Tibial artery (tissue), 4 donors: ENCODE results near the gene RBM47.

Experiments used
- DNase-seq, 2 donors: peaks; one replicate each; pipeline ENCODE4 v3.0.0-alpha.2; 2019
- H3K27ac ChIP-seq, 2 donors: fragments of 200-600 bp; sonication (generic) in 1 of 2; 1 replicate in 1 of 2; 2 replicates in 1 of 2; pipeline ENCODE4 v1.5.1; 2018 to 2019; ENCODE audit warnings: mild to moderate bottlenecking in 1 of 2
- H3K27me3 ChIP-seq, 2 donors: fragments of 200-600 bp; sonication (generic) in 1 of 2; one replicate each; pipeline versions ENCODE4 v1.5.1 to v1.6.0; 2016 to 2019
- H3K36me3 ChIP-seq, 3 donors: fragments of 200-600 bp; sonication (generic) in 2 of 3; one replicate each; pipeline ENCODE4 v1.5.1; 2016 to 2019; ENCODE audit warnings: mild to moderate bottlenecking in 2 of 3
- H3K4me1 ChIP-seq, 4 donors: fragments of 200-600 bp; sonication (generic) in 2 of 4; 1 replicate in 3 of 4; 2 replicates in 1 of 4; pipeline ENCODE4 v1.5.1; 2016 to 2019
- H3K4me3 ChIP-seq, 2 donors: fragments of 200-600 bp; sonication (generic) in 1 of 2; 1 replicate in 1 of 2; 2 replicates in 1 of 2; pipeline ENCODE4 v1.5.1; 2018 to 2019; ENCODE audit warnings: mild to moderate bottlenecking in 2 of 2
- H3K9me3 ChIP-seq, 3 donors: fragments of 200-600 bp; sonication (generic) in 1 of 3; one replicate each; pipeline ENCODE4 v1.5.1; 2016 to 2019
- CTCF ChIP-seq, 2 experiments: fragments of 200-600 bp in 1 of 2; fragments of 450-650 bp in 1 of 2; IDR thresholded peaks; one replicate each; pipeline ENCODE4 v1.5.1; 2017 to 2019; ENCODE audit warnings: antibody characterized with exemption in 2 of 2, mild to moderate bottlenecking in 1 of 2, moderate library complexity in 1 of 2
- intact Hi-C: fragments of 100-400 bp; cut with DNase I; formaldehyde crosslinking; loops from one replicate; pipeline ENCODE4 v1.15.0; 2023; ENCODE audit warnings: low total_unique reads

RBM47 gene

GRCh38 chr4:40379248-40379647 is 250.4 kb downstream of the RBM47 start:
- no peaks in the 10 kb centered on the region for H3K9me3 ChIP-seq
- no peak for DNase-seq
- intact Hi-C loops: no loop called here
- no peaks in the 10 kb centered on the region for H3K36me3 ChIP-seq
- H3K4me1 ChIP-seq: no peaks in the 10 kb centered on the region
- H3K27me3 ChIP-seq: no peaks in the 10 kb centered on the region
- TF ChIP-seq CTCF (IDR thresholded peaks at IDR 0.05): no peak
- no peak overlapping the region for H3K4me3 ChIP-seq
- no peak overlapping the region for H3K27ac ChIP-seq

DNA sequence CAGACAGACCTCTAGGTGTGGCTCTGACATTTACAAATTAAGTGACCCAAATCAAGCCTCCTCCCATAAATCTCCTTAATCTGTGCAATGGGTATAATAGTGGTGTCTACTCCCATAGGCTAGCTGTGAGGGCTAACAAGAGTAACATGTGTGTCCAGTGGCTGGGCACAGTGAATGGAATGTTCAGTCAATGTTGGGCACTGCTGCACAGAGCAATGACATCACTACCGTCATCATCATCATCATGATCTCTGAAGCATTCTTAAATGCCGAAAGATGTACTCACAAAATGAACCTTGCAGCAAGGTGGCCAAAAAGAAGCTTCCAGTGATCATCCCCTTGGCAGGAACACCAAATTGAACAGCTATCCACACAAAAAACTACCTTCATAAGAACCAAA is 251.0 kb downstream of the RBM47 start:
- no peaks in the 10 kb centered on the region for H3K4me1 ChIP-seq
- H3K36me3 ChIP-seq: no peaks in the 10 kb centered on the region
- no peak overlapping the region for H3K4me3 ChIP-seq
- TF ChIP-seq CTCF (IDR thresholded peaks at IDR 0.05): no peak
- H3K27me3 ChIP-seq: no peaks in the 10 kb centered on the region
- intact Hi-C loops: no loop called here
- H3K27ac ChIP-seq: no peak overlapping the region
- no peaks in the 10 kb centered on the region for H3K9me3 ChIP-seq
- DNase-seq: no peak

GRCh38 chr4:40377512-40378365 is 251.9 kb downstream of the RBM47 start:
- Histone ChIP-seq H3K27me3 (no peaks in the 10 kb centered on the region), H3K4me3 (no peak overlapping the region), H3K9me3 (no peaks in the 10 kb centered on the region), H3K36me3 (no peaks in the 10 kb centered on the region), H3K27ac (no peak overlapping the region), H3K4me1 (no peaks in the 10 kb centered on the region)
- no peak for DNase-seq
- no peak for TF ChIP-seq CTCF (IDR thresholded peaks at IDR 0.05)
- intact Hi-C loops: no loop called here

- Histone ChIP-seq H3K27ac (no peak overlapping the region), H3K4me3 (no peak overlapping the region), H3K4me1 (no peaks in the 10 kb centered on the region), H3K36me3 (no peaks in the 10 kb centered on the region), H3K9me3 (no peaks in the 10 kb centered on the region), H3K27me3 (no peaks in the 10 kb centered on the region)
- intact Hi-C loops: no loop called here
- TF ChIP-seq CTCF (IDR thresholded peaks at IDR 0.05): no peak
- DNase-seq: no peak
These were observed 254.0 kb downstream of the RBM47 start for GRCh38 chr4:40375620-40376019.

- no peak for DNase-seq
These were observed 254.6 kb downstream of the RBM47 start for GRCh38 chr4:40375095-40375494.

More at GRCh38 chr4:40375095-40375494, 254.6 kb downstream of the RBM47 start:
- H3K36me3 ChIP-seq: no peaks in the 10 kb centered on the region
- H3K4me3 ChIP-seq: no peak overlapping the region
- no peaks in the 10 kb centered on the region for H3K9me3 ChIP-seq
- intact Hi-C loops: no loop called here
- H3K27me3 ChIP-seq: no peaks in the 10 kb centered on the region
- H3K27ac ChIP-seq: no peak overlapping the region
- H3K4me1 ChIP-seq: no peaks in the 10 kb centered on the region
- no peak for TF ChIP-seq CTCF (IDR thresholded peaks at IDR 0.05)
